WTC11 (cell line): ENCODE measurements around the gene TNNI2.

Source experiments
- ATF1 ChIP-seq: sonication (generic); formaldehyde crosslinking; IDR thresholded peaks from 2 replicates; pipeline ENCODE4 v1.8.1; 2023; ENCODE audit warnings: mild to moderate bottlenecking, moderate library complexity, missing genetic modification reagents
- ATF3 ChIP-seq: sonication (generic); formaldehyde crosslinking; conservative IDR thresholded peaks from 2 replicates; pipeline ENCODE4 v1.8.1; 2022; ENCODE audit warnings: mild to moderate bottlenecking, missing genetic modification reagents
- CTCF ChIP-seq: fragments of 200-600 bp; IDR thresholded peaks from 2 replicates; pipeline ENCODE4 v1.8.0; 2022; ENCODE audit warnings: antibody characterized with exemption
- MAX ChIP-seq: sonication (generic); formaldehyde crosslinking; IDR thresholded peaks from 2 replicates; pipeline ENCODE4 v1.8.0; 2022; ENCODE audit warnings: mild to moderate bottlenecking, missing genetic modification reagents
- STAT6 ChIP-seq: sonication (generic); formaldehyde crosslinking; conservative IDR thresholded peaks from 2 replicates; pipeline ENCODE4 v1.8.1; 2023; ENCODE audit warnings: mild to moderate bottlenecking, low read depth, missing genetic modification reagents, moderate library complexity

- TF ChIP-seq CTCF, result no peak
- TF ChIP-seq MAX (CRISPR knock-in tag), result no peak
- no peak for TF ChIP-seq STAT6 (CRISPR knock-in tag)
- no peak for TF ChIP-seq ATF3 (CRISPR knock-in tag)
- no peak for TF ChIP-seq ATF1 (CRISPR knock-in tag)
Measured at GRCh38 chr11:1883346-1884302, 44.8 kb downstream of the TNNI2 start.
